ENCODE results near the gene SYNPR.

Gene SYNPR

GRCh38 chr3:63474828-63475518 lies 196.9 kb downstream of the SYNPR start:
- no peak for DNase-seq

- DNase-seq = no peak
Observed at GRCh38 chr3:63477494-63478129, 199.5 kb downstream of the SYNPR start.

GRCh38 chr3:63478990-63479660 lies 201.0 kb downstream of the SYNPR start:
- no peak for DNase-seq

- DNase-seq = no peak
Observed at GRCh38 chr3:63479661-63480035, 201.5 kb downstream of the SYNPR start.

- DNase-seq = no peak
Observed at GRCh38 chr3:63481627-63482026, 203.5 kb downstream of the SYNPR start.

- DNase-seq = no peak
Observed at GRCh38 chr3:63482341-63482740, 204.2 kb downstream of the SYNPR start.

GRCh38 chr3:63492464-63492863 lies 214.4 kb downstream of the SYNPR start:
- no peak for DNase-seq

- no peak for DNase-seq
Observed at GRCh38 chr3:63493101-63493500, 215.0 kb downstream of the SYNPR start.

GRCh38 chr3:63494646-63495045 lies 216.5 kb downstream of the SYNPR start:
- no peak for DNase-seq

- DNase-seq = no peak
Observed at GRCh38 chr3:63497641-63498040, 219.5 kb downstream of the SYNPR start.

GRCh38 chr3:63500196-63500595 lies 222.1 kb downstream of the SYNPR start:
- no peak for DNase-seq

- DNase-seq = no peak
Observed at GRCh38 chr3:63508305-63508704, 230.2 kb downstream of the SYNPR start.

- no peak for DNase-seq
Observed at GRCh38 chr3:63508771-63509170, 230.7 kb downstream of the SYNPR start.

- no peak for DNase-seq
Observed at GRCh38 chr3:63513791-63514190, 235.7 kb downstream of the SYNPR start.

- no peak for DNase-seq
Observed at GRCh38 chr3:63514678-63515077, 236.6 kb downstream of the SYNPR start.

GRCh38 chr3:63519426-63519825 lies 241.3 kb downstream of the SYNPR start:
- no peak for DNase-seq

GRCh38 chr3:63521657-63522056 lies 243.5 kb downstream of the SYNPR start:
- DNase-seq = no peak

GRCh38 chr3:63523100-63523499 lies 245.0 kb downstream of the SYNPR start:
- DNase-seq = no peak

- no peak for DNase-seq
Observed at GRCh38 chr3:63528325-63529000, 250.4 kb downstream of the SYNPR start.

GRCh38 chr3:63532521-63532920 lies 254.4 kb downstream of the SYNPR start:
- no peak for DNase-seq

- no peak for DNase-seq
Observed at GRCh38 chr3:63538919-63539318, 260.8 kb downstream of the SYNPR start.

- DNase-seq = no peak
Observed at GRCh38 chr3:63555767-63556166, 277.7 kb downstream of the SYNPR start.

- no peak for DNase-seq
Observed at GRCh38 chr3:63556401-63556800, 278.3 kb downstream of the SYNPR start.

GRCh38 chr3:63557912-63558311 lies 279.8 kb downstream of the SYNPR start:
- no peak for DNase-seq
